GM18907 (cell line): Measurements from ENCODE around the gene POLA2.
A peak's percentile ranks its signal among the peaks of the same experiment; 100 is the strongest.
"Not testable (repeated sequence)": the region's sequence is repeated elsewhere in the genome, so short reads cannot be mapped to it uniquely, and the experiment has no call there.

Experiments used
- ATAC-seq: cut with Tn5 transposase; IDR thresholded peaks from one replicate; pipeline ENCODE4 v1.9.1; 2021; ENCODE audit warnings: mild to moderate bottlenecking, moderate library complexity; ENCODE audit not compliant: unreplicated experiment

The POLA2 gene

DNA sequence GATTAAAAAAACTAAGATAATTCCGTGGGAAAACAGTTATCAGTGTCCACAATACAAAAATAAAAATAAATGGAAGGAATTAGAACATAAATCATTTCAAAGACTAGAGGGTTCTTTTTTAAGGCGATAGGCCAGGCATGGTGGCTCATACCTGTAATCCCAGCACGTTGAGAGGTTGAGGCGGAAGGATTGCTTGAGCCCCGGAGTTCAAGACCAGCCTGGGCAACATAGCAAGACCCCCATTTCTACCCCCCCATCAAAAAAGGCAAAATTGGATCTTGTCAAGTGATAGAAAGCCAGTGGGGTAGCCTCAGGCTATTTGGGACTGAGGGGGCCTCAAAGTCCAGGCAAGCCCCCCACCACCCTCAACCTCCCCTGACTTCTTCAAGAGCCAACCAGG is 20.6 kb upstream of the POLA2 start:
- no peak for ATAC-seq

GRCh38 chr11:65241692-65242091 is 20.1 kb upstream of the POLA2 start:
- no peak for ATAC-seq

DNA sequence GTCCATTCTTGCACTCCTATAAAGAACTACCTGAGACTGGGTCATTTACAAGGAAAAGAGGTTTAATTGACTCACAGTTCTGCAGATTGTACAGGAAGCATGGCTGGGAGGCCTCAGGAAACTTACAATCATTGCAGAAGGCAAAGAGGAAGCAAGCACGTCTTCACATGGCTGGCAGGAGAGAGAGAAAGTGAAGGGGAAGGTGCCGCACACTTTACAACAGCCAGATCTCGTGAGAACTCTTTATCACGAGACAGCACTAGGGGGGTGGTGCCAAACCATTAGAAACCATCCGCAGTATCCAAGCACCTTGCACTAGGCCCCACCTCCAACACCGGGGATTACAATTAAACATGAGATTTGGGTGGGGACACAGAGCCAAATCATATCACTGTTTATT is 19.4 kb upstream of the POLA2 start:
- ATAC-seq: no peak

GRCh38 chr11:65243797-65244196 is 18.0 kb upstream of the POLA2 start:
- ATAC-seq: no peak

DNA sequence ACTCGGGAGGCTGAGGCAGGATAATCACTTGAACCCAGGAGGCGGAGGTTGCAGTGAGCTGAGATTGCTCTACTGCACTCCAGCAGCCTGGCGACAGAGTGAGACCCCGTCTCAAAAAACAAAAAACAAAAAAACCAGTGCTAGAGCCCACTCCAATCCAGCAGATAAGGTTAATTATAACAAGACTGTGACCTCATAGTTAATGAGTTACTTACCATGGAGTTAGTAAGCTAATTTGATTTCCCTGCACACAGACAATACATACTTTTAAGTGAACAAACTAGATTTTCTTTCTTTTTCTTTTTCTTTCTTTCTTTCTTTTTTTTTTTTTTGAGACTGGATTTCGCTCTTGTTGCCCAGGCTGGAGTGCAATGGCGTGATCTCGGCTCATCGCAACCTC is 16.7 kb upstream of the POLA2 start:
- not testable (repeated sequence) for ATAC-seq

DNA sequence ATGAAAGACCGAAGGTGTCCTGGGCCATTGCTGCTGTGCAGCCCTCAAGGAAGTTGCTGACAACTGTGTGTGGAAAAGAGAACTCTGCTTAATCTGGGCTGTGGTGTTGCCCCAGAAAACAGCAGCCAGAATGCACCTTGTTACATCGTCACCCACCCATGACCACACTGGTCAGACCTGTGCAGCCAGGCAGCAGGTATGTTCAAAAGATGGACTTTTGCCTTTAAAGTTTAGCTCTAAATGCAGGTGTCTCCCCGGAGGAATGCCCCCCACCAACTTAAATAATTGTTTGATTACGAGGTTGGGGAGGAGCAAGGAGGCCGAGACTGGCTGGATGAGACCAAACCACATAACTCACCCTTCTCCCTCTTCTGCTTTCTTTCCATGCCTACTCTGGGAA is 15.3 kb upstream of the POLA2 start:
- no peak for ATAC-seq

DNA sequence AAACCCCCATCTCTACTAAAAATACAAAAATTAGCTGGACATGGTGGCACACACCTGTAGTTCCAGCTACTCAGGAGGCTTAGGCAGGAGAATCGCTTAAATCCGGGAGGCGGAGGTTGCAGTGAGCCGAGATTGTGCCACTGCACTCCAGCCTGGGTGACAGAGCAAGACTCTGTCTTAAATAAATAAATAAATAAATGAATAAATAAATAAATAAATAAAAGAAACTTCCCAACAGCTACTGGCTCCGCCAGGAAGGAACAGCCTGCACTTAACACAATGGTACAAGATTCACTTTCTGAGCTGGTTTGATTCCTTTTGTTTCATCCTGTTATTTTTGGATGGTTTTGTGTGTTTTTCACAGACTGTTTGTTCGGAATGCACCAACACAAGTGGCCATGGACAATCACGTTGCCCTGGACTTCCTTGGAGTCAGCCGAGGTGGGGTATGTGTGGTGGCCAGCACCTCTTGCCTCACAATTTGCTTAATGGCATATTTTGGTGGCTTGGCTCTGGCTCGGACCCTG is 13.5 kb upstream of the POLA2 start:
- not testable (repeated sequence) for ATAC-seq

DNA sequence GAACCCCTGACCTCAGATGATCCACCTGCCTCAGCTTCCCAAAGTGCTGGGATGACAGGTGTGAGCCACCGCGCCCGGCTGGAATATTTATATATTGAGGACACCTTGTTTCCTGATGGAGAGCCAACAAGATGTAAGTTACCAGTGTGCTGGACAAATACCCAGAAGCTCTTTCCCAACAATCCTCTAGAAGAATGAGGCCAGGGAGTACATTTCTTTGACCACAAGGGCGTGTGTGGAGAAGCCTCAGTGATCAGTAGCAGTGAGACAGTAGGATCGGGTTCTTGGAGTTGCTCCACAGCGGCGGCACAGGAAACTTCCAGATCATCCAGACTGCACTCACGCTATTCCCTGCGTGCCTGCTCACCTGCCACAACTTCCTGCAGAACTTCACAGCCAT is 10.3 kb upstream of the POLA2 start:
- ATAC-seq: no peak

GRCh38 chr11:65254724-65255123 is 7.0 kb upstream of the POLA2 start:
- ATAC-seq: no peak

GRCh38 chr11:65258988-65259387 is 2.8 kb upstream of the POLA2 start:
- no peak for ATAC-seq

GRCh38 chr11:65260302-65260701 is 1.5 kb upstream of the POLA2 start:
- ATAC-seq: no peak

DNA sequence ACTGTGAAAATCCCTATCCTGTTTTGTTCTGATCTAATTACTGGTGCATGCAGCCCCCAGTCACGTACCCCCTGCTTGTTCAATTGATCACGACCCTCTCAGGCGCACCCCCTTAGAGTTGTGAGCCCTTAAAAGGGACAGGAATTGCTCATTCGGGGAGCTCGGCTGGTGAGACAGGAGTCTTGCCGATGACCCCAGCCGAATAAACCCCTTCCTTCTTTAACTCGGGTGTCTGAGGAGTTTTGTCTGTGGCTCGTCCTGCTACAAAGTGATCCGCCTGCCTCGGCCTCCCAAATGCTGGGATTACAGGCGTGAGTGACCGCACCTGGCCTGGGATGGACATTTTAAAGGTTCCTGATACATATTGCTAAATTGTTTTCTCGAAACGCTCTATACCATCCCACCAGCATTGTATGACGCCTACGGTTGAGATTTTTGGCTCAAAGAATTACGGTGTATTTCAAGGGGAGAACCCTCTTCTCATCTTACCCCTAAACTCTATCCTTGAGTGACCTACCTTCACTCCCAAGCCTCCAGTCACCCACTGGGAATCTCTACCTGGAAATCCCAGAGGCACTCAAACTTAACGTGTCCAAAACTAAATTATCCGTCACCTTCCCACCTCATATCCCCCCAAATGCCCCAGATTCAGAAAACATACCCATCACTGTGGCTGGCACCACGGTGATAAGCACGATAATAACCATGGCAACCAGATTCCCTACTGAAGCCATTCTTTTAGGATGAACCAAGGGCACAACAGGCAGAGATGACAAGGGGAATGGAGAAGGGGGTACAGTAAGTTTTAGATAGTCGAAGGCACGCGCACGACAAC is 789 bp upstream of the POLA2 start:
- ATAC-seq: peak; percentile 11

- ATAC-seq: no peak
Measured at GRCh38 chr11:65262381-65262680, 569 bp downstream of the POLA2 start.

GRCh38 chr11:65262776-65263175 is 1.0 kb downstream of the POLA2 start:
- peak; percentile 6 for ATAC-seq

- not testable (repeated sequence) for ATAC-seq
Measured at GRCh38 chr11:65264747-65265146, 3.0 kb downstream of the POLA2 start.

DNA sequence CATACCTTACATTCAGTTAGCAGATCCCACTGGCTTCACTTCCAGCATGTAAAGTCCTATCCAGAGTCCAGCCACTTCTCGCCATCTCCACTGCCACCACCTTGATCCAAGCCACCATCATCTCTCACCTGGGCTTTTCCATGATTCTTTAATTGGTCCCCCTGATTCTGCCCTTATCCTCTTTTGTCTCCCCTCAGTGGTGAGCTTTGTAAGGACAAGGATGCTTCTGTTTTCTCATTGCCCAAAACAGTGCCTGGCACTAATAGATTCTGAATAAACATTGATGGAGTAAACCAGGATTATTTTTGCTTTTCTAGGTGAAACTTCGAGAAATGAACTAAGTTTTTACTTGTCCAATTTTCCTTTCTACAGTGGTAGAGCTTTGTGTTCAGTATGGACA is 4.4 kb downstream of the POLA2 start:
- no peak for ATAC-seq

GRCh38 chr11:65274735-65275682 is 13.2 kb downstream of the POLA2 start:
- ATAC-seq: no peak

- ATAC-seq: no peak
Measured at GRCh38 chr11:65275906-65276305, 14.1 kb downstream of the POLA2 start.

DNA sequence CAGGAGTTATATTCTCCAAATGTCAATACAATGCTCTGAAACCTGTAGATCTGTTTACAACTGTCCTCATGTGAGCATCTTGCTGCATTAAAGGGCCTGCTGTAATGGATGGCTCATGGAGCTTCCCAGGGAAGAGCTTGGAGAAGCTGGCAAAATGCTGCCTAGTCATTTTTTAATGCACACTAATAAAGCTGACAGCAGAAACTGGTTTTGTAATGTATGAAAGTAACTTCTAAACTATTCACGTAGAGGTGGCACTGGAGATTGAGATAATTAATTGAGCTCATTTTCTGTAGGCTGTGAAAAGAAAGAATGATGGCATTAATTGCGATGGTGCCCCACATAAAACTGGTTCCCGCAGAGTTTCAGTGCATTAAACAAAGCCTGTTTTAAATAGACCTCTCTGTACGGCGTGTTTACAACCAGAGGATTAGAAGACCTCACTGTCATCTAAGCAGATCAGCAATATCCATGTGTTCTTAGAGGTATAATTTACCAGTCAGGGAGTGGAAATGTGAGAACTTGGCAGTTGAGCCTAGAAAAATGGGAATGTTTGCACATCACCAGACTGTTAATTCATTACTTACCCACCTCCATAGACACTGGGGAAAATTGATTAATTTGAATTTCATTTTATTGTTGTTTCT is 16.0 kb downstream of the POLA2 start:
- no peak for ATAC-seq

DNA sequence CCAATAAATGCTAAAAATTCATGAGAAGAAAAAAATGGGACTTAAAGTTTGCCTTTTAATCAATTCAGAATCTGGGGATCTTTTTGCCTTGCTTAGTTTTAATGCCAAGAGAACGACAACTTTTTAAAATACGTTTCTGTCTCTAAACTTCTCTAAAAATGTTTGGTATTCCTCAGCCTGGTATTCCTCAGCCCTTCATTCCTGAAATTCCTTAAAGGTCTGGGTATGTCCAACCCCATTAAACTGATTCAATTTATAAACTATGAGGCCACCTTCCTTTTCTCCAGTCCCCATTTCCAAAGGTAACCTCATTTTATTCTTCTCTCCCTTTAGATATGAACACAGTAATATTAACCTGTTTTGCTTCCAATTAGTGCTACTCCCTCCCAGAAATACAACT is 16.6 kb downstream of the POLA2 start:
- no peak for ATAC-seq

GRCh38 chr11:65279279-65279678 is 17.5 kb downstream of the POLA2 start:
- no peak for ATAC-seq
